Measurements from ENCODE around the gene ZC3HAV1.
"Not testable (repeated sequence)": the region's sequence is repeated elsewhere in the genome, so short reads cannot be mapped to it uniquely, and the experiment has no call there.

ZC3HAV1 gene

DNA sequence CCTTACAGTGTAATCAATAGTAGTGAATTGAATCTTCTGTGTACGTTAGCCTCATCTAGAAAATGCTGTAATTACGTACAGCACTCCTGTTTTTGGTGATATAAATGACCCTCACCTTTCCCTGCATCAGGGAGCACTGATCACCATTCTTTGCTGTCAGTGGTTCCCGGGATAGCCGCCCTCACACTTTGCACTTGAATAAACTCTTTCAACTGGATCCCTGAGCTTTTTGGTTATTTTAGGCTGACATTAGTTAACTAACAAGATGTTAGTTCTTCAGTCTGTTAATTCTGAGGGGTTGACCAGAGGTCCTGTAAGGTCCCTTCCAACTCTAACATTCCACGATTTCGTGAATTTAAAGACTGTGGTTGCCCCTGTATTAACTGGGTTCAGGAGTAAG is 23.4 kb upstream of the ZC3HAV1 start:
- Mint-ChIP-seq H3K27me3 (ENCODE audit: low read depth, poor library complexity) (peaks cover 24% of the 10 kb centered on the region), H3K4me1 (peaks cover 17% of the 10 kb centered on the region), H3K27ac (no peak overlapping the region), H3K9me3 (peaks cover 7% of the 10 kb centered on the region), H3K4me3 (peak overlapping the region; percentile 91), H3K36me3 (ENCODE audit: low read depth) (no peaks in the 10 kb centered on the region)
- TF ChIP-seq, protein P1, sequence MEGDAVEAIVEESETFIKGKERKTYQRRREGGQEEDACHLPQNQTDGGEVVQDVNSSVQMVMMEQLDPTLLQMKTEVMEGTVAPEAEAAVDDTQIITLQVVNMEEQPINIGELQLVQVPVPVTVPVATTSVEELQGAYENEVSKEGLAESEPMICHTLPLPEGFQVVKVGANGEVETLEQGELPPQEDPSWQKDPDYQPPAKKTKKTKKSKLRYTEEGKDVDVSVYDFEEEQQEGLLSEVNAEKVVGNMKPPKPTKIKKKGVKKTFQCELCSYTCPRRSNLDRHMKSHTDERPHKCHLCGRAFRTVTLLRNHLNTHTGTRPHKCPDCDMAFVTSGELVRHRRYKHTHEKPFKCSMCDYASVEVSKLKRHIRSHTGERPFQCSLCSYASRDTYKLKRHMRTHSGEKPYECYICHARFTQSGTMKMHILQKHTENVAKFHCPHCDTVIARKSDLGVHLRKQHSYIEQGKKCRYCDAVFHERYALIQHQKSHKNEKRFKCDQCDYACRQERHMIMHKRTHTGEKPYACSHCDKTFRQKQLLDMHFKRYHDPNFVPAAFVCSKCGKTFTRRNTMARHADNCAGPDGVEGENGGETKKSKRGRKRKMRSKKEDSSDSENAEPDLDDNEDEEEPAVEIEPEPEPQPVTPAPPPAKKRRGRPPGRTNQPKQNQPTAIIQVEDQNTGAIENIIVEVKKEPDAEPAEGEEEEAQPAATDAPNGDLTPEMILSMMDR (IDR thresholded peaks at IDR 0.05): no peak
- no peak for DNase-seq

DNA sequence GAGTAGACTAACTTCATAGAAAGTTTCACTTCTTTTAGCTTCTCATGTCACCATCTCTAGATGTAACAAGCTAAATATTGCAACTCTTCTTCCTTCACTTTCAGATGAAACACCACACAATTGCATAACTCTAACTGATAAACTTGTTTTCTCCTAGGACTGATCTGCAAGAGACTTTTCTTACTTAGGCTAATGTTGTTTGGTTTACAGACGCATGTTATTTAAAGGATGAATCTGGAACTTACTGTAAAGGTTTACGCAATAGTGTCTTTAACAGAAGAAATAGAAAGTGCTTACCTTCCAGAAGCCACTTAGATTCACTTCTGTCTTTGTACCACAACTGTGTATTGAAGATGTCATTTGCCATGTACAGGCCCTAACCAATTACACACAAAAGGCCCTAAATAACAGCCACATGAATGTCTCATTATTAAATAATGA is 22.1 kb upstream of the ZC3HAV1 start:
- Mint-ChIP-seq H3K27ac (no peak overlapping the region), H3K36me3 (ENCODE audit: low read depth) (no peaks in the 10 kb centered on the region), H3K9me3 (peaks cover 7% of the 10 kb centered on the region), H3K4me1 (peaks cover 17% of the 10 kb centered on the region), H3K27me3 (ENCODE audit: low read depth, poor library complexity) (peaks cover 37% of the 10 kb centered on the region), H3K4me3 (no peak overlapping the region)
- DNase-seq: no peak
- TF ChIP-seq, protein P1 (IDR thresholded peaks at IDR 0.05): no peak

DNA sequence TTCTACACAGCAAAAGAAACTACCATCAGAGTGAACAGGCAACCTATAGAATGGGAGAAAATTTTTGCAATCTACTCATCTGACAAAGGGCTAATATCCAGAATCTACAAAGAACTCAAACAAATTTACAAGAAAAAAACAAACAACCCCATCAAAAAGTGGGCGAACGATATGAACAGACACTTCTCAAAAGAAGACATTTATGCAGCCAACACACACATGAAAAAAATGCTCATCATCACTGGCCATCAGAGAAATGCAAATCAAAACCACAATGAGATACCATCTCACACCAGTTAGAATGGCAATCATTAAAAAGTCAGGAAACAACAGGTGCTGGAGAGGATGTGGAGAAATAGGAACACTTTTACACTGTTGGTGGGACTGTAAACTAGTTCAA is 20.3 kb upstream of the ZC3HAV1 start:
- H3K27ac Mint-ChIP-seq; H3K9me3 Mint-ChIP-seq; DNase-seq; H3K36me3 Mint-ChIP-seq (ENCODE audit: low read depth); H3K4me3 Mint-ChIP-seq: not testable (repeated sequence)
- peaks cover 17% of the 10 kb centered on the region for H3K4me1 Mint-ChIP-seq
- peaks cover 52% of the 10 kb centered on the region for H3K27me3 Mint-ChIP-seq (ENCODE audit: low read depth, poor library complexity)

DNA sequence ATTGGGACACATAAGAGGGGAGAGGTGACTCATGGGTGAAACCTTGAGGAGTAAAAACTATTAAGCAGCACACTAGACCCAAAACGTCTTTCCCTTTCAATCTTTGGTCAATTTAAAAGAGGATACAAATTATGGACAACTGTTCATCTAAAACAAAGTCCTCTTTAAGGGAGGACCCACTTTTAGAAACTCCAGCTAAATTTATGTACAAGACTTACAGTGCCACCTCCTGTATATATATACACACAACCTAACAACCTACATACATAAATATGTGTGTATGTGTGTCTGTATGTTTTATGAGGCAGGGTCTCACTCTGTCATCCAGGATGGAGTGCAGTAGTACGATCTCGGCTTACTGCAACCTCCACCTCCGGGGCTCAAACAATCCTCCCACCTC is 18.1 kb upstream of the ZC3HAV1 start:
- Mint-ChIP-seq H3K36me3 (ENCODE audit: low read depth) (no peaks in the 10 kb centered on the region), H3K4me1 (peaks cover 2% of the 10 kb centered on the region), H3K27me3 (ENCODE audit: low read depth, poor library complexity) (peaks cover 52% of the 10 kb centered on the region), H3K27ac (no peak overlapping the region), H3K4me3 (no peak overlapping the region), H3K9me3 (peaks cover 7% of the 10 kb centered on the region)
- TF ChIP-seq, protein P1 (IDR thresholded peaks at IDR 0.05): no peak
- DNase-seq: no peak

DNA sequence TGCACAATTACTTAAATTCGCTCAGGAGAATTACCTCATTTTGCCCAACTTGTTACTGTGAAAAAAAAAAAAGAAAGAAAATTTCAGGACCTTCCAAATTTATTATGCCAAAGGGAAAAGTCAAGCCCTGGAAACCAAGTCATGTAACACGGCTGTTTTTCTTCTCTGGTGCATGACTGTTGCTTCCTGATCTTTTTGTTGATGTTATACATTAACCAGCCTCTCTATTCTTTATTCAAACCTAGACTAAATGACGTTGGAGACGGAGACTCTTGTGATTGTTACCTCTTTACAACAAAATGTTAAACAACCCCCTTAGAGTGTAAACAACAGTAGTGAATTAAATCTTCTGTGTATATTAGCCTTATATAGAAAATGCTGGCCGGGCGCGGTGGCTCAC is 16.1 kb upstream of the ZC3HAV1 start:
- no peak overlapping the region for H3K4me3 Mint-ChIP-seq
- peaks cover 7% of the 10 kb centered on the region for H3K9me3 Mint-ChIP-seq
- H3K27ac Mint-ChIP-seq: no peak overlapping the region
- H3K36me3 Mint-ChIP-seq (ENCODE audit: low read depth): no peaks in the 10 kb centered on the region
- DNase-seq: no peak
- TF ChIP-seq, protein P1 (IDR thresholded peaks at IDR 0.05): no peak
- peaks cover 50% of the 10 kb centered on the region for H3K27me3 Mint-ChIP-seq (ENCODE audit: low read depth, poor library complexity)
- H3K4me1 Mint-ChIP-seq: no peaks in the 10 kb centered on the region

DNA sequence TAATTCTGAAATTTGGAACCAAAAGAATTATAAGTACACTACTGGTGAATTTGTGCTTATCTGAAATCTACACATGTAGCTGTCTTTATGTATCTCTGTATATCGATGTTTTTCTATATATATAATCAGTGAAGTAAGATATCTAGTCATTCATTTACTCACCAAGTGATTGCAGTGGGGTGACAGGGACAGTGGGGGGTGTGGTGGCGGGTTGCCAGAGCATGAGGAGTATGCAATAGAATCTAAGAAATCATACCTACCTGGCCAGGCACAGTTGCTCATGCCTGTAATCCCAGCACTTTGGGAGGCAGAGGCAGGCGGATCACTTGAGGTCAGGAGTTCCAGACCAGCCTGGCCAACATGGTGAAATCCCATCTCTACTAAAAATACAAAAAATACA is 15.5 kb upstream of the ZC3HAV1 start:
- DNase-seq; H3K4me3 Mint-ChIP-seq; H3K36me3 Mint-ChIP-seq (ENCODE audit: low read depth); H3K4me1 Mint-ChIP-seq; H3K27ac Mint-ChIP-seq; H3K9me3 Mint-ChIP-seq: not testable (repeated sequence)
- peaks cover 50% of the 10 kb centered on the region for H3K27me3 Mint-ChIP-seq (ENCODE audit: low read depth, poor library complexity)

DNA sequence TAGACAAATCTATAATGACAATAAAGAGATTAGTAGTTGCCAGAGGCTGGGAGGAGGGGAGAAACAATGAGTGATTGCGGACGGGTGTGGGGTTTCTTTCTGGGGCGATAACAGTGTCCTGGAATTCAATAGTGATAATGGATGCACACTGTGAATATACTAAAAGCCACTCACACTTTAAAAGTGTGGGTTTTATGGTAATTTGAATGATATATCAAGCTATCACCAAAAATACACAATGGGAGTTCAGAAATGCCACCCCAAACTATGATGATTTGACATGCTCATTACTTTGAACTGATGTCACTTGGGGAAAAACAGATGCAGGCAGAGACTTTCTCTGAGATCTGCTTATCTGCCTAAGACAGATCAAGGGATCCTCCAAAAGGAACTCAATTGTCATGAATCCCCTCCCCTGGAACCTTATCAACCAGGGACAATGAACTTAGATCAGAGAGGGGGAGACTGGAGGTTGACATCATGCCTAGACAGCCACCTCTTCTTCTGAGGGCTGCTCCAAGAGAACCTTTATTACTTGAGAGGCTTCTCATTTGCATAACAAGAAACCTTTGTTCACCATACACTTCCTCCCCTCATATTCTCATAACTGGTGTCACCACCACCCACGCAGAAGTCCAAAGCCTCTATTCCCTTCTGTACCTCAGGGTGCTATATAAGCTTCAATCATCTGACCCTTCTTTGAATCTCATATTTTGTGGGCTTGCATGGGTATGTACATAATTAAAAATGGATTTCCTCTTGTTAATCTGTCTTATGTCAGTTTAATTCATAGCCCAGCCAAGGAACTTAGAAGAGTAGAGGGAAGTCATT is 14.8 kb upstream of the ZC3HAV1 start:
- Mint-ChIP-seq H3K36me3 (ENCODE audit: low read depth) (no peaks in the 10 kb centered on the region), H3K27me3 (ENCODE audit: low read depth, poor library complexity) (peaks cover 50% of the 10 kb centered on the region), H3K4me1 (peaks cover under 1% of the 10 kb centered on the region), H3K27ac (no peak overlapping the region), H3K4me3 (no peak overlapping the region), H3K9me3 (peaks cover 7% of the 10 kb centered on the region)
- TF ChIP-seq, protein P1 (IDR thresholded peaks at IDR 0.05): no peak
- no peak for DNase-seq

Measured in nephron progenitor cell (in vitro differentiated cells).